Skin of body (tissue), 2 donors: Measurements from ENCODE around the gene KIF6. TPM values are rescaled to one million over a fixed set of nuclear protein-coding genes. Genes with fewer than 3 reads are reported as not detected.

Source experiments
- DNase-seq: peaks from one replicate; lab custom pipeline; 2025; lab: John Stamatoyannopoulos, UW
- total RNA-seq: library from RNA; depleted of rRNA; stranded (reverse); fragments of >200 nt; gene quantifications from one replicate; pipeline ENCODE4 v1.2.3, GENCODE V29; 2014

The KIF6 gene
- total RNA-seq, 1 donor from 2014 or later: 0.79 TPM

- DNase-seq: peak; percentile 60
These were observed 59.3 kb downstream of the KIF6 start for GRCh38 chr6:39665861-39666260.

GRCh38 chr6:39664173-39664572 lies 61.0 kb downstream of the KIF6 start:
- DNase-seq: no peak

- no peak for DNase-seq
These were observed 67.7 kb downstream of the KIF6 start for GRCh38 chr6:39657355-39658135.

- DNase-seq: no peak
These were observed 71.1 kb downstream of the KIF6 start for GRCh38 chr6:39654121-39654520.

GRCh38 chr6:39653612-39654011 lies 71.6 kb downstream of the KIF6 start:
- DNase-seq: no peak

- no peak for DNase-seq
These were observed 75.2 kb downstream of the KIF6 start for GRCh38 chr6:39649996-39650395.

GRCh38 chr6:39646751-39647420 lies 78.3 kb downstream of the KIF6 start:
- DNase-seq: no peak

GRCh38 chr6:39642270-39642669 lies 82.9 kb downstream of the KIF6 start:
- DNase-seq: no peak

GRCh38 chr6:39638126-39638822 lies 86.9 kb downstream of the KIF6 start:
- DNase-seq: no peak

GRCh38 chr6:39634646-39635341 lies 90.4 kb downstream of the KIF6 start:
- peak; percentile 74 for DNase-seq

- DNase-seq: no peak
These were observed 100.0 kb downstream of the KIF6 start for GRCh38 chr6:39625209-39625608.

GRCh38 chr6:39623750-39624149 lies 101.5 kb downstream of the KIF6 start:
- no peak for DNase-seq

GRCh38 chr6:39617520-39617919 lies 107.7 kb downstream of the KIF6 start:
- no peak for DNase-seq

- DNase-seq: no peak
These were observed 108.2 kb downstream of the KIF6 start for GRCh38 chr6:39617026-39617425.

- no peak for DNase-seq
These were observed 109.6 kb downstream of the KIF6 start for GRCh38 chr6:39615622-39616021.

GRCh38 chr6:39614393-39614950 lies 110.7 kb downstream of the KIF6 start:
- DNase-seq: peak; percentile 92

- peak; percentile 94 for DNase-seq
These were observed 115.0 kb downstream of the KIF6 start for GRCh38 chr6:39610221-39610620.

GRCh38 chr6:39608652-39609345 lies 116.4 kb downstream of the KIF6 start:
- DNase-seq: no peak

- no peak for DNase-seq
These were observed 122.3 kb downstream of the KIF6 start for GRCh38 chr6:39602601-39603519.

GRCh38 chr6:39599973-39600372 lies 125.2 kb downstream of the KIF6 start:
- DNase-seq: no peak
